Stimulated activated CD4-positive, alpha-beta T cell treated with anti-CD3 and anti-CD28 coated beads, Interleukin-15, amount 100 ng/mL, for 48 hours (primary cell): ENCODE data around the gene EXOC8.

Source experiments
- DNase-seq, 2 donors: peaks; one replicate each; pipeline ENCODE4 v3.0.0-alpha.2; 2020; ENCODE audit warnings: low read depth in 2 of 2

EXOC8 gene

DNA sequence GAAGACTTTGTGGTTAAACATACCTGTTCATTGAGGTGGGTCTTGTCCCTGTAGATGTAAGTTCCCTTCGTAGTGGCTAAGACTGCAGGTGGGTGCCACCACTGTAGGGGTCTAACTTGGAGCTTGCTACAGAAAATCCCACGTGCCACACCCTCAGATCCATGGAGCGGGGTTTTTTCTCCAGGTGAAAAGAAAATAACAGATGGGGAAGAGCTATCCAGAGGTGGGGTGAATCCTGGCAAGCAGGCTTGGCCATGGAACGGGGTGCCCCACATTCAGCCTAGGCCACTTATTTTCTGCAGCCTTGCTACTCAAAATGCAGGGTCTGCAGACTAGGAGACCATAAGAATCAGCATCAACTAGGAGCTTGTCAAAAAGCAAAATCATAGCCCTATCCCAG lies 24.0 kb downstream of the EXOC8 start:
- DNase-seq = no peak

DNA sequence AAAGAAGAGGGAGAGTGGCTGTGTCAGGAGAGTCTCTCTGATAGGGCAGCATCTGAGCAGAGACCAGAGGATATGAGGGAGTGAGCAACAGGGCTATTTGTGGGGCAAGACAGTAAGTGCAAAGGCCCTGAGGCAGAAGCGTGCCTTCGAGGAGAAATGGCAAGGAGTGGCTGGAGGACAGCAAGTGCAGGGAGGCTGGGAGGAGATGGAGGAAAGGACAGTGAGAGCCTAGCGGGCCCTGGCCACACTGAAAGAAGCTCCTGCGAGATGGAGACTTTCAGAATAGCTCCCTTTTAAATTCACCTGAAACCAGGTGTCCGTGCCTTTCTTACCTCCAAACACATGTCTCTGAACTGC lies 25.2 kb downstream of the EXOC8 start:
- DNase-seq = no peak

DNA sequence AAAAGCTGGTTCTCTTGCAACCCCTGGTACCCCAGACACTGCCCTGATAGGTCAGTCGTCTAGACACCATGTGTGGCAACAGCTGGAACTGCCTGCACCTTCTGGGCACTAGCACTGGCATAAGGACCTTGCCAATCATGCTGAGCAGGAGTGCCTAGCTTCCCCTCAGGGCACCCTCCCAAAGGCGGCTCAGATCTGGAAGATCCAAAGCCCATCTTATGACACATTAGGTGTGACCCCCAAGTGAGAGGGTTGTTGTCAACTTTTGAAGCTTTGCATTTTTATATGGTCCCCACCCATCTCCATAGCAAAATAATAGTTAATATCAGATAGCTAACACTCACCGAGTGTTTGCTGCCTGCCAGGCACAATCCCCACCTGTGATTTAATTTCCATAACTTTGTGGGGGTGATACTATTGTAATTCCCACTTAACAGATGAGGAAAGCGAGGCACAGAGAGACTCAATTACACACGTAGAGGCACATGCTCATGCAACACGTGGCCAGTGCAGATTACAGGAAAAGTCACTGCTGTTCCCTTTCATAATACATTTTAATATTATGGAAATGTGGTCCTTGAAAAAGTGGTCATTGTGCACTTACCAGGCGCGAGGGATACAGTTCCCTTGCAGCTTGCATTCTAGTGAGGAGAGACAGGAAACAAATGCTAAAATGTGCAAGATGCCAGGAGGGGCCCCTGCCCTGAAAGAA lies 25.8 kb downstream of the EXOC8 start:
- DNase-seq = no peak

DNA sequence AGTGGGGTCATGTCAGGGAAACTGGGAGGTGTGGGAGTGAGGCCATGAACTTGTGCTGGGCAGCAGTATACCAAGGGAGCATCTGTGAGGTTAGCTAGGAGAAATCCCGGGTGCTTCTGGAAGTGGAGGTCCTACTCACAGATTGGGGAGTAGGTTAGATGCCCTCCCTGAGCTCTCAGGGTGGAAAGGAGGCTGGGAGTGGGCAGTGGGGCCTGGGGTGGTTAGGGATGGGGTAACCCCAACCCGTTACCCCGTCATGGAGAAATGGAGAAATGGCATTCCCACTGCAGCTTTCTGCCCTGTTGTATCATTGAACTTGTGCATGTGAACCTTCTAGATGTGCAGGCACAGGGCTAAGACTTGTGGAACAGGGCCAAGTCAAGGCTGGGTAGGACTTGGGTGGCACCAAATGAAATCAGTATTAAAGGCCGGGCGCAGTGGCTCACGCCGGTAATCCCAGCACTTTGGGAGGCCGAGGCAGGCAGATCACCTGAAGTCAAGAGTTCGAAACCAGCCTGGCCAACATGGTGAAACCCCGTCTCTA lies 27.2 kb downstream of the EXOC8 start:
- no peak for DNase-seq

DNA sequence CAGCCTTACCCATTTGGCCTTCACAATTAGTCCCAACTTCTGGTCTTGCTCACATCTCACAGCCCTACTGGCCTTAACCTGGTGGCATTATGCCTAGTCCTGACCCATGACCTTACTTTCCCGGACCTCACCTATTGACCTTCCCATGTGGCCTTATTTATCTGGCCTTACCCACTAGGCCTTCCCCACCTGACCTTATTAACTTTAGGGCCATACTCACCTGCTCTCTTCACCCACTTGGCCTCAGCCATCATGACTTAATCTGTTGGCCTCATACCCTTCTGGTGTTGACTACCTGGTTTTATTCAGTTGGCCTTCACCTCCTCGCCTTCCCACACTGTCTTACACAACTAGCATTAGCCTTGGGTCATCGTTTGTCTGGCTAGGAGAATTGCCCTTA lies 35.7 kb downstream of the EXOC8 start:
- DNase-seq = no peak

DNA sequence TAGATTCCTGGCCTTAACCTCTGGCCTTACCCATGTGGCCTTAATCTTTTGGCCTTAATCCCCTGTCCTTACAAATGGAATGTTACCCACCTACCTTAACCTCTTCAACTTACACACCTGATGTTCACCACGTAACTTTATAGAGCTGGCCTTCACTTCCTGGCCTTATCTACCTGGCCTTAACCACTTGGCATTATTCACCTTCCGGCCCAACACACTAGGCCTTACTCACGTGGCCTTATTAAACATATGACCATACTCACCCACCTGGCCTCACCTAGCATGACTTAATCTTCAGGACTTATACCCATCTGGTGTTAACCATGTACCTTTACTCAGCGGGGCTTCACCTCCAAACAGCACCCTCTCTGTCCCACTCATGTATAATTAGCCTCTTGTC lies 41.7 kb downstream of the EXOC8 start:
- DNase-seq = no peak

DNA sequence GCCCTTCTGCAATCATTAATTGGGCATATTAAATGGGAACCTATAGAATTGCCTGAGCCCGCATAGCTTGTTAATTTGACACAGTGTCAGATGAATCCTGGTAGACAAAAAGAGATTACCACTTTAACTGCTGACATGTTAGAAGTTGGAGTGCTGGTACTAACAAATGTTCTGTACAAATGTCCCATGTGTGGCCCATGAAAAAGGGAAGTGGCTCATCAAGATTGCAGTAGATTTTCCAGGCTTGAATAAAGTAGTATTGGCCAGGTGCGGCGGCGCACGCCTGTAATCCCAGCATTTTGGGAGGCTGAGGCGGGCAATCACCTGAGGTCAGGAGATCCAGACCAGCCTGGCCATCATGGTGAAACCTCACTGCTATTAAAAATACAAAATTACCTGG lies 51.0 kb downstream of the EXOC8 start:
- DNase-seq = no peak

DNA sequence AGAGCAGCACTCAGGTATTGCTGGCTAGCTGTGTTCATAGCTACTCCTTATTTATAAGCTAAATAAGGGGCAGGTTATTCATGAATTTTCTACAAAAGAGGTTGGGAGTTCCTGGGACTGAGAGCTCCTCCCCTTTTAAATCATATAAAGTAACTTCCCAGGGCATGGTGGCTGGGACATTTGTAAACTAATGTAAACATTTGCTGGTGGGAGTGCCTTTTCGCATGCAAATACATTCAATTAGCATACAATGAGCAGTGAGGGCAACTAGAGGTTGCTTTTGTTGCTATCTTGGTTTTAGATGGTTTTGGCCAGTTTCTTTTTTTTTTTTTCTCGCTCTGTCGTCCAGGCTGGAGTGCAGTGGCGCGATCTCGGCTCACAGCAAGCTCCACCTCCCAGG lies 53.2 kb downstream of the EXOC8 start:
- DNase-seq = no peak
